Fibroblast of villous mesenchyme (primary cell): Measurements from ENCODE around the gene DNAJB13. TPM values are rescaled to one million over a fixed set of nuclear protein-coding genes. Genes with fewer than 3 reads are reported as not detected.

ENCODE experiments used
- DNase-seq: peaks from one replicate; pipeline ENCODE4 v3.0.0-alpha.2; 2010; ENCODE audit warnings: low read depth
- H3K4me3 ChIP-seq: 2 replicates; pipeline ENCODE4 v1.5.1; 2011; ENCODE audit warnings: low read depth, mild to moderate bottlenecking, low read length
- CTCF ChIP-seq: IDR thresholded peaks from 2 replicates; pipeline ENCODE4 v1.5.1; 2012; ENCODE audit warnings: low read depth, mild to moderate bottlenecking, low read length; ENCODE audit not compliant: insufficient read depth
- total RNA-seq: library from RNA; depleted of rRNA; stranded (reverse); fragments of >200 nt; gene quantifications from 2 replicates; pipeline ENCODE4 v1.2.3, GENCODE V29; 2012

Gene DNAJB13
- total RNA-seq, 1 donor, result 0.86 TPM

- no peak for DNase-seq
- no peak for TF ChIP-seq CTCF
These were observed 1.6 kb upstream of the DNAJB13 start for GRCh38 chr11:73949246-73949645.

GRCh38 chr11:73949912-73950311 is 914 bp upstream of the DNAJB13 start:
- DNase-seq, result no peak
- no peak overlapping the region for H3K4me3 ChIP-seq
- no peak for TF ChIP-seq CTCF

More at GRCh38 chr11:73949246-73949645, 1.6 kb upstream of the DNAJB13 start:
- H3K4me3 ChIP-seq, result no peak overlapping the region

GRCh38 chr11:73951797-73952196 is 971 bp downstream of the DNAJB13 start:
- no peak for TF ChIP-seq CTCF
- DNase-seq, result no peak
- H3K4me3 ChIP-seq, result no peak overlapping the region

GRCh38 chr11:73956876-73957653 is 6.2 kb downstream of the DNAJB13 start:
- TF ChIP-seq CTCF, result no peak
- no peak overlapping the region for H3K4me3 ChIP-seq
- DNase-seq, result no peak

- TF ChIP-seq CTCF, result no peak
- no peak for DNase-seq
- no peak overlapping the region for H3K4me3 ChIP-seq
These were observed 7.0 kb downstream of the DNAJB13 start for GRCh38 chr11:73957654-73958361.

- no peak for TF ChIP-seq CTCF
- H3K4me3 ChIP-seq, result no peak overlapping the region
These were observed 7.8 kb downstream of the DNAJB13 start for GRCh38 chr11:73958521-73959141.

More at GRCh38 chr11:73958521-73959141, 7.8 kb downstream of the DNAJB13 start:
- no peak for DNase-seq
